Measurements from ENCODE around the gene CRABP2. TPM values are rescaled to one million over a fixed set of nuclear protein-coding genes. Genes with fewer than 3 reads are reported as not detected.
A peak's percentile ranks its signal among the peaks of the same experiment; 100 is the strongest.

The CRABP2 gene
- total RNA-seq, 1 experiment from 2014 or later, result 1,115 TPM

- TF ChIP-seq TCF7L2 (IDR thresholded peaks at IDR 0.05; ENCODE audit: low read depth, low read length) (no peak), REST (IDR thresholded peaks at IDR 0.05; ENCODE audit: insufficient read depth in 1 of 2, low read depth in 2 of 2, low read length in 1 of 2) (no peak), POLR2AphosphoS5 (IDR thresholded peaks at IDR 0.05; ENCODE audit: low read depth, low read length) (no peak), SIN3A (IDR thresholded peaks at IDR 0.05; ENCODE audit: borderline replicate concordance, insufficient read depth, low read depth, low read length) (no peak)
- TF ChIP-seq, protein P1, sequence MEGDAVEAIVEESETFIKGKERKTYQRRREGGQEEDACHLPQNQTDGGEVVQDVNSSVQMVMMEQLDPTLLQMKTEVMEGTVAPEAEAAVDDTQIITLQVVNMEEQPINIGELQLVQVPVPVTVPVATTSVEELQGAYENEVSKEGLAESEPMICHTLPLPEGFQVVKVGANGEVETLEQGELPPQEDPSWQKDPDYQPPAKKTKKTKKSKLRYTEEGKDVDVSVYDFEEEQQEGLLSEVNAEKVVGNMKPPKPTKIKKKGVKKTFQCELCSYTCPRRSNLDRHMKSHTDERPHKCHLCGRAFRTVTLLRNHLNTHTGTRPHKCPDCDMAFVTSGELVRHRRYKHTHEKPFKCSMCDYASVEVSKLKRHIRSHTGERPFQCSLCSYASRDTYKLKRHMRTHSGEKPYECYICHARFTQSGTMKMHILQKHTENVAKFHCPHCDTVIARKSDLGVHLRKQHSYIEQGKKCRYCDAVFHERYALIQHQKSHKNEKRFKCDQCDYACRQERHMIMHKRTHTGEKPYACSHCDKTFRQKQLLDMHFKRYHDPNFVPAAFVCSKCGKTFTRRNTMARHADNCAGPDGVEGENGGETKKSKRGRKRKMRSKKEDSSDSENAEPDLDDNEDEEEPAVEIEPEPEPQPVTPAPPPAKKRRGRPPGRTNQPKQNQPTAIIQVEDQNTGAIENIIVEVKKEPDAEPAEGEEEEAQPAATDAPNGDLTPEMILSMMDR (IDR thresholded peaks at IDR 0.05), result no peak
- intact Hi-C loops (cut with micrococcal nuclease; ENCODE audit: unreplicated experiment) (loop anchor here (1.0 kb wide), 1 partner anchor 33 kb away; no protein-coding TSS in a partner anchor), in situ Hi-C loops (cut with HindIII; ENCODE audit: low pct_unique_long_range_greater_than_20kb, low sequenced_read_pairs) (no loop called here)
- ChIA-PET CTCF (interaction anchor here (1.1 to 5.6 kb wide), 6 partner anchors 18 to 67 kb away, joined by 5 to 47 read pairs (median 10); partner anchors contain the start of gene NES), POLR2A (interaction anchor here (0.5 to 0.6 kb wide), 3 partner anchors 18 to 202 kb away, joined by 5 to 13 read pairs (median 5); partner anchors contain the start of gene NTRK1)
- no peak overlapping the region for H3K4me3 ChIP-seq (ENCODE audit: low read depth in 2 of 2, low read length in 2 of 2)
- DNase-seq (ENCODE audit: low read depth, low spot score), result no peak
- peak overlapping the region; percentile 37 for H3K27ac ChIP-seq (ENCODE audit: low read length)
- H3K4me1 ChIP-seq (ENCODE audit: control insufficient read depth, insufficient read depth, low read length), result peaks cover 50% of the 10 kb centered on the region
- ATAC-seq, result no peak
- BruUV-seq (replicated peaks), result TSS peak; percentile 41
- no peaks in the 10 kb centered on the region for H3K27me3 ChIP-seq (ENCODE audit: control insufficient read depth, insufficient read depth, low read length)
- no peaks in the 10 kb centered on the region for H3K9me3 ChIP-seq (ENCODE audit: control insufficient read depth, insufficient read depth, low read depth, low read length)
- H3K36me3 ChIP-seq (ENCODE audit: control insufficient read depth, insufficient read depth, low read length), result no peaks in the 10 kb centered on the region; the same call in 1 of the 2 replicates
Measured at GRCh38 chr1:156658945-156659574, 46.3 kb downstream of the CRABP2 start.

DNA sequence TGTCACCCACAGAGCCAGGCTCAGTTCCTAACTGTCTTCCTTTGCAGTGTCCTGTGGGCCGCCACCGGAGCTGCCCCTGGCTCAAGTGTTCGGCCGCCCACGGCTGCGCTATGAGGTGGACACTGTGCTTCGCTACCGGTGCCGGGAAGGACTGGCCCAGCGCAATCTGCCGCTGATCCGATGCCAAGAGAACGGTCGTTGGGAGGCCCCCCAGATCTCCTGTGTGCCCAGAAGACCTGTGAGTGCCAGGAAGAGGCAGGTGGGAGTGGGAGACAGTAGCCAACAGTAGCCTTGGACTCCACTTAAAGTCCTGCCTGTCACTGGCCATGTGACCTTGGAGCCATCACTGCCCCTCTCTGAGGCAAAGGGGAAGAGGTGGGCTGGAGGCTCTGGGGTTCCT, 46.9 kb downstream of the CRABP2 start:
- no peaks in the 10 kb centered on the region for H3K27me3 ChIP-seq (ENCODE audit: control insufficient read depth, insufficient read depth, low read length)
- DNase-seq (ENCODE audit: low read depth, low spot score) (no peak), ATAC-seq (no peak)
- in situ Hi-C loops (cut with HindIII; ENCODE audit: low pct_unique_long_range_greater_than_20kb, low sequenced_read_pairs), result no loop called here
- H3K4me3 ChIP-seq (ENCODE audit: low read depth in 2 of 2, low read length in 2 of 2), result no peak overlapping the region
- ChIA-PET CTCF (interaction anchor here (0.6 to 5.6 kb wide), 5 partner anchors 19 to 42 kb away, joined by 3 to 41 read pairs (median 5); no protein-coding TSS in a partner anchor), POLR2A (interaction anchor here (0.6 kb wide), 1 partner anchor 53 kb away, joined by 13 read pairs; no protein-coding TSS in a partner anchor)
- H3K4me1 ChIP-seq (ENCODE audit: control insufficient read depth, insufficient read depth, low read length), result peaks cover 46% of the 10 kb centered on the region
- no peaks in the 10 kb centered on the region; the same call in 1 of the 2 replicates for H3K36me3 ChIP-seq (ENCODE audit: control insufficient read depth, insufficient read depth, low read length)
- no peaks in the 10 kb centered on the region for H3K9me3 ChIP-seq (ENCODE audit: control insufficient read depth, insufficient read depth, low read depth, low read length)
- intact Hi-C loops (cut with micrococcal nuclease; ENCODE audit: unreplicated experiment), result loop anchor here (1.0 kb wide), 1 partner anchor 32 kb away; no protein-coding TSS in a partner anchor
- no peak overlapping the region for H3K27ac ChIP-seq (ENCODE audit: low read length)
- TF ChIP-seq, protein P1 (IDR thresholded peaks at IDR 0.05), result no peak
- TF ChIP-seq TCF7L2 (IDR thresholded peaks at IDR 0.05; ENCODE audit: low read depth, low read length) (no peak), POLR2AphosphoS5 (IDR thresholded peaks at IDR 0.05; ENCODE audit: low read depth, low read length) (no peak), REST (IDR thresholded peaks at IDR 0.05; ENCODE audit: insufficient read depth in 1 of 2, low read depth in 2 of 2, low read length in 1 of 2) (no peak), SIN3A (IDR thresholded peaks at IDR 0.05; ENCODE audit: borderline replicate concordance, insufficient read depth, low read depth, low read length) (no peak)
- BruUV-seq (replicated peaks), result no TSS peak

Measured in Panc1 (cell line).